ENCODE data around the gene SMARCC2. TPM values are rescaled to one million over a fixed set of nuclear protein-coding genes. Genes with fewer than 3 reads are reported as not detected.
A peak's percentile ranks its signal among the peaks of the same experiment; 100 is the strongest.

Gene SMARCC2
- total RNA-seq, 6 donors from 2014 or later: 71.4 to 258 (median 93.9) TPM

- 88 to 91% methylated on average over 17 of the region's 17 CpGs for WGBS, 2 donors
- H3K36me3 ChIP-seq: peaks cover 70 to 100% (median 90%) of the 10 kb centered on the region in 4 donors
Observed at GRCh38 chr12:56164345-56164729, 24.9 kb downstream of the SMARCC2 start.

GRCh38 chr12:56163533-56164344, 25.5 kb downstream of the SMARCC2 start:
- H3K36me3 ChIP-seq: peaks cover 64 to 96% (median 85%) of the 10 kb centered on the region in 4 donors
- peaks cover 26 to 45% (median 33%) of the 10 kb centered on the region in 4 donors for H3K4me1 ChIP-seq
- H3K27ac ChIP-seq: peak overlapping the region in 3 of 4 donors; percentile 43 to 97 (median 45)
- H3K9me3 ChIP-seq: no peaks in the 10 kb centered on the region
- ATAC-seq (ENCODE audit: low FRiP score in 2 of 2) (peak in 1 of 2 donors; percentile 1), DNase-seq (peak in 1 of 2 donors; percentile 57)
- no peak overlapping the region for H3K4me3 ChIP-seq
- no peaks in the 10 kb centered on the region for H3K27me3 ChIP-seq
- WGBS, 2 donors: 62% methylated on average over 11 of the region's 11 CpGs
- TF ChIP-seq EP300 (IDR thresholded peaks at IDR 0.05) (no peak), POLR2A (IDR thresholded peaks at IDR 0.05) (no peak)

More at GRCh38 chr12:56164345-56164729, 24.9 kb downstream of the SMARCC2 start:
- no peak for TF ChIP-seq EP300 (IDR thresholded peaks at IDR 0.05)
- no peak for TF ChIP-seq CTCF (IDR thresholded peaks at IDR 0.05)
- TF ChIP-seq POLR2AphosphoS5 (IDR thresholded peaks at IDR 0.05): no peak
- Histone ChIP-seq H3K27ac (peak overlapping the region in 2 of 4 donors; percentile 6 to 97), H3K27me3 (no peaks in the 10 kb centered on the region), H3K9me3 (no peaks in the 10 kb centered on the region), H3K4me1 (peaks cover 26 to 42% (median 33%) of the 10 kb centered on the region in 4 donors), H3K4me3 (no peak overlapping the region)
- ATAC-seq (ENCODE audit: low FRiP score in 2 of 2) (peak; percentile 2 to 5), DNase-seq (peak in 1 of 2 donors; percentile 80)

GRCh38 chr12:56162468-56163290, 26.6 kb downstream of the SMARCC2 start:
- Histone ChIP-seq H3K9me3 (no peaks in the 10 kb centered on the region), H3K36me3 (peaks cover 56 to 85% (median 76%) of the 10 kb centered on the region in 4 donors), H3K27ac (peak overlapping the region in 2 of 4 donors; percentile 45 to 97), H3K4me1 (peaks cover 26 to 45% (median 33%) of the 10 kb centered on the region in 4 donors), H3K4me3 (peak overlapping the region in 1 of 4 donors; percentile 2), H3K27me3 (no peaks in the 10 kb centered on the region)
- WGBS, 2 donors: 70% methylated on average over 11 of the region's 11 CpGs
- ATAC-seq (ENCODE audit: low FRiP score in 2 of 2) (no peak), DNase-seq (no peak)
- TF ChIP-seq POLR2A (IDR thresholded peaks at IDR 0.05) (peak in 1 of 4 donors; percentile 9), CTCF (IDR thresholded peaks at IDR 0.05) (no peak), POLR2AphosphoS5 (IDR thresholded peaks at IDR 0.05) (peak in 1 of 2 donors; percentile 11), EP300 (IDR thresholded peaks at IDR 0.05) (no peak)

GRCh38 chr12:56161690-56162351, 27.5 kb downstream of the SMARCC2 start:
- H3K36me3 ChIP-seq: peaks cover 51 to 76% (median 68%) of the 10 kb centered on the region in 4 donors
- 80 to 81% methylated on average over 10 of the region's 10 CpGs for WGBS, 2 donors
- peak overlapping the region in 1 of 4 donors; percentile 59 for H3K4me3 ChIP-seq

More at GRCh38 chr12:56161690-56162351, 27.5 kb downstream of the SMARCC2 start:
- peak overlapping the region; percentile 49 to 97 (median 91) for H3K27ac ChIP-seq
- no peak for ATAC-seq (ENCODE audit: low FRiP score in 2 of 2)
- no peak for DNase-seq
- no peaks in the 10 kb centered on the region for H3K9me3 ChIP-seq
- TF ChIP-seq POLR2A (IDR thresholded peaks at IDR 0.05) (no peak), EP300 (IDR thresholded peaks at IDR 0.05) (no peak), POLR2AphosphoS5 (IDR thresholded peaks at IDR 0.05) (no peak), CTCF (IDR thresholded peaks at IDR 0.05) (no peak)
- H3K27me3 ChIP-seq: no peaks in the 10 kb centered on the region
- H3K4me1 ChIP-seq: peaks cover 29 to 54% (median 37%) of the 10 kb centered on the region in 4 donors
